ENCODE measurements around the gene PCNP.
"Not testable (repeated sequence)": the region's sequence is repeated elsewhere in the genome, so short reads cannot be mapped to it uniquely, and the experiment has no call there.

PCNP gene

GRCh38 chr3:101548527-101549105 is 25.4 kb upstream of the PCNP start:
- TF ChIP-seq GATA1 (IDR thresholded peaks at IDR 0.05; ENCODE audit: low read depth, low read length) (no peak), POLR2A (IDR thresholded peaks at IDR 0.05; ENCODE audit: low read length) (no peak)
- no peak for DNase-seq

GRCh38 chr3:101549473-101549872 is 24.5 kb upstream of the PCNP start:
- TF ChIP-seq POLR2A (IDR thresholded peaks at IDR 0.05; ENCODE audit: low read length) (no peak), GATA1 (IDR thresholded peaks at IDR 0.05; ENCODE audit: low read depth, low read length) (no peak)

GRCh38 chr3:101551359-101552081 is 22.5 kb upstream of the PCNP start:
- not testable (repeated sequence) for DNase-seq

More at GRCh38 chr3:101549473-101549872, 24.5 kb upstream of the PCNP start:
- no peak for DNase-seq

- not testable (repeated sequence) for DNase-seq
Observed at GRCh38 chr3:101553381-101553780, 20.6 kb upstream of the PCNP start.

GRCh38 chr3:101556064-101556463 is 17.9 kb upstream of the PCNP start:
- no peak for TF ChIP-seq GATA1 (IDR thresholded peaks at IDR 0.05; ENCODE audit: low read depth, low read length)
- TF ChIP-seq POLR2A (IDR thresholded peaks at IDR 0.05; ENCODE audit: low read length): no peak
- DNase-seq: no peak

GRCh38 chr3:101561630-101562328 is 12.2 kb upstream of the PCNP start, which contains the start of gene TRMT10C:
TSS of gene TRMT10C (plus strand) at chr3:101561868. CDS start at chr3:101564782, 2,914 bp downstream.
- TF ChIP-seq POLR2A (IDR thresholded peaks at IDR 0.05; ENCODE audit: low read length): peak; percentile 97
- no peak for TF ChIP-seq GATA1 (IDR thresholded peaks at IDR 0.05; ENCODE audit: low read depth, low read length)

GRCh38 chr3:101567528-101568317 is 6.3 kb upstream of the PCNP start:
- no peak for TF ChIP-seq GATA1 (IDR thresholded peaks at IDR 0.05; ENCODE audit: low read depth, low read length)
- no peak for TF ChIP-seq POLR2A (IDR thresholded peaks at IDR 0.05; ENCODE audit: low read length)
- no peak for DNase-seq

More at GRCh38 chr3:101561630-101562328, 12.2 kb upstream of the PCNP start, which contains the start of gene TRMT10C:
- peak; percentile 95 to 96 for DNase-seq

- DNase-seq: no peak
- TF ChIP-seq GATA1 (IDR thresholded peaks at IDR 0.05; ENCODE audit: low read depth, low read length) (no peak), POLR2A (IDR thresholded peaks at IDR 0.05; ENCODE audit: low read length) (no peak)
Observed at GRCh38 chr3:101571028-101571895, 2.7 kb upstream of the PCNP start.

- peak; percentile 83 to 88 for DNase-seq
- TF ChIP-seq POLR2A (IDR thresholded peaks at IDR 0.05; ENCODE audit: low read length): no peak
- TF ChIP-seq GATA1 (IDR thresholded peaks at IDR 0.05; ENCODE audit: low read depth, low read length): no peak
Observed at GRCh38 chr3:101574388-101575112, 570 bp downstream of the PCNP start.

- TF ChIP-seq POLR2A (IDR thresholded peaks at IDR 0.05; ENCODE audit: low read length) (no peak), GATA1 (IDR thresholded peaks at IDR 0.05; ENCODE audit: low read depth, low read length) (no peak)
- DNase-seq: no peak
Observed at GRCh38 chr3:101577286-101577685, 3.3 kb downstream of the PCNP start.

- no peak for TF ChIP-seq POLR2A (IDR thresholded peaks at IDR 0.05; ENCODE audit: low read length)
- TF ChIP-seq GATA1 (IDR thresholded peaks at IDR 0.05; ENCODE audit: low read depth, low read length): no peak
Observed at GRCh38 chr3:101588616-101589015, 14.6 kb downstream of the PCNP start.

GRCh38 chr3:101591071-101591470 is 17.1 kb downstream of the PCNP start:
- no peak for DNase-seq

More at GRCh38 chr3:101588616-101589015, 14.6 kb downstream of the PCNP start:
- peak in 1 of 2 experiments; percentile 5 for DNase-seq

More at GRCh38 chr3:101591071-101591470, 17.1 kb downstream of the PCNP start:
- TF ChIP-seq POLR2A (IDR thresholded peaks at IDR 0.05; ENCODE audit: low read length) (no peak), GATA1 (IDR thresholded peaks at IDR 0.05; ENCODE audit: low read depth, low read length) (no peak)
